Endodermal cell (in vitro differentiated cells): ENCODE data around the gene FAM89A. TPM values are rescaled to one million over a fixed set of nuclear protein-coding genes. Genes with fewer than 3 reads are reported as not detected.

ENCODE experiments used
- DNase-seq: peaks from one replicate; pipeline ENCODE4 v3.0.0-alpha.2; 2017
- H3K27ac ChIP-seq: 2 replicates; pipeline ENCODE4 v1.5.1; 2013; ENCODE audit warnings: mild to moderate bottlenecking, low read depth, low read length, moderate library complexity
- H3K27me3 ChIP-seq: 2 replicates; pipeline ENCODE4 v1.6.1; 2013; ENCODE audit warnings: mild to moderate bottlenecking, low read length, moderate library complexity; ENCODE audit not compliant: insufficient read depth, control insufficient read depth, poor library complexity, severe bottlenecking
- H3K36me3 ChIP-seq: 2 replicates; pipeline ENCODE4 v1.7.0; 2013; ENCODE audit warnings: mild to moderate bottlenecking, low read length, moderate library complexity; ENCODE audit not compliant: control insufficient read depth, insufficient read depth
- H3K4me1 ChIP-seq: one replicate; pipeline ENCODE4 v1.7.0; 2013; ENCODE audit warnings: low read length; ENCODE audit not compliant: control insufficient read depth, insufficient read depth
- H3K4me3 ChIP-seq: 2 replicates; pipeline ENCODE4 v1.5.1; 2013; ENCODE audit warnings: mild to moderate bottlenecking, low read length, moderate library complexity
- H3K9ac ChIP-seq: 2 replicates; pipeline ENCODE4 v1.6.1; 2013; ENCODE audit warnings: mild to moderate bottlenecking, low read length, moderate library complexity; ENCODE audit not compliant: poor library complexity, severe bottlenecking; ENCODE audit errors: extremely low read depth
- H3K9me3 ChIP-seq: 2 replicates; pipeline ENCODE4 v1.6.1; 2013; ENCODE audit warnings: mild to moderate bottlenecking, low read length, moderate library complexity; ENCODE audit not compliant: control insufficient read depth
- H3K27ac Mint-ChIP-seq: 2 replicates; pipeline ENCODE4 v1.8.0; 2020; ENCODE audit warnings: mixed read lengths
- H3K27me3 Mint-ChIP-seq: 2 replicates; pipeline ENCODE4 v1.8.0; 2021; ENCODE audit warnings: mild to moderate bottlenecking, mixed read lengths; ENCODE audit not compliant: insufficient read depth
- H3K36me3 Mint-ChIP-seq: 2 replicates; pipeline ENCODE4 v1.8.0; 2020; ENCODE audit warnings: low read depth, mixed read lengths
- H3K4me1 Mint-ChIP-seq: 2 replicates; pipeline ENCODE4 v1.8.0; 2020; ENCODE audit warnings: mixed read lengths
- H3K4me3 Mint-ChIP-seq: 2 replicates; pipeline ENCODE4 v1.8.0; 2020; ENCODE audit warnings: mild to moderate bottlenecking, moderate library complexity, mixed read lengths
- H3K9me3 Mint-ChIP-seq: 2 replicates; pipeline ENCODE4 v1.8.0; 2020; ENCODE audit warnings: mild to moderate bottlenecking, mixed read lengths
- WGBS, 2 experiments: methylation state at CpG; one replicate each; pipeline versions ENCODE4 v1.1.5 to v1.1.7; 2013; ENCODE audit warnings: missing lambda C conversion rate in 2 of 2, mixed read lengths in 1 of 2; ENCODE audit not compliant: insufficient coverage in 1 of 2, insufficient read length in 1 of 2; 5-methylcytosine and 5-hydroxymethylcytosine counted together
- total RNA-seq, 2 donors: library from RNA; stranded (reverse); fragmentation: NEBNext Ultra II Directional in 1 of 2; extraction: Animal tissue kit (Norgen Biotek cat#: 25700) in 1 of 2; gene quantifications; 2 replicates in 1 of 2; 3 replicates in 1 of 2; pipeline ENCODE4 v1.2.1, GENCODE V29; 2021
- TF ChIP-seq, protein P1 (sequence below): fragments of 200-600 bp; sonication (generic); conservative IDR thresholded peaks from 2 replicates; pipeline ENCODE4 v1.5.0; 2021; ENCODE audit warnings: antibody characterized with exemption, mild to moderate bottlenecking

The FAM89A gene
- total RNA-seq, 2 donors from 2014 or later, result 55.9 to 57.7 TPM

DNA sequence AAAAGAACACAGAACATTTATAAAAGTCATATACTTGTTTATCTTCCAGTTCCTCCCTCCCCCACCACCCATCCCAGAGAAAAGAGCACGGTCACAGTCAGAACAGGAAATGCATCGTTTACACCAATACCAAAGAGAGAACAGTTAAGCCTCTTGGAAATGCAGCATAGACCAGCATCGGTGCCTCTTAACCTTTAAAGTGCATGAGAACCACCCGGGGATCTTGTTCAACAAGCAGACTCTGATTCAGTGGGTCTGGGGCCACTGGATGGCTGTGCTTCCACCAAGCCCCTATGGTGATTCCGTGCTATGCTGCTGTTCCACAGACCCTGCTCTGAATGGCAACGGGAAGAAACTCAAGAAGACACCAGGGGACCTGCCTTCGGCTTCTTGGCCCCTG is 19.2 kb downstream of the FAM89A start:
- Mint-ChIP-seq H3K36me3 (peaks cover 71% of the 10 kb centered on the region), H3K9me3 (no peaks in the 10 kb centered on the region), H3K4me1 (peaks cover 21% of the 10 kb centered on the region), H3K27me3 (peaks cover 4% of the 10 kb centered on the region), H3K27ac (no peak overlapping the region), H3K4me3 (no peak overlapping the region)
- Histone ChIP-seq H3K27ac (no peak overlapping the region), H3K4me3 (no peak overlapping the region), H3K27me3 (no peaks in the 10 kb centered on the region), H3K9me3 (no peaks in the 10 kb centered on the region), H3K9ac (no peak overlapping the region), H3K4me1 (no peaks in the 10 kb centered on the region), H3K36me3 (peaks cover 54% of the 10 kb centered on the region)
- WGBS, 2 experiments, result 54 to 63% methylated on average over 4 to 7 of the region's 7 CpGs
- peak; percentile 80 for DNase-seq
- TF ChIP-seq, protein P1, sequence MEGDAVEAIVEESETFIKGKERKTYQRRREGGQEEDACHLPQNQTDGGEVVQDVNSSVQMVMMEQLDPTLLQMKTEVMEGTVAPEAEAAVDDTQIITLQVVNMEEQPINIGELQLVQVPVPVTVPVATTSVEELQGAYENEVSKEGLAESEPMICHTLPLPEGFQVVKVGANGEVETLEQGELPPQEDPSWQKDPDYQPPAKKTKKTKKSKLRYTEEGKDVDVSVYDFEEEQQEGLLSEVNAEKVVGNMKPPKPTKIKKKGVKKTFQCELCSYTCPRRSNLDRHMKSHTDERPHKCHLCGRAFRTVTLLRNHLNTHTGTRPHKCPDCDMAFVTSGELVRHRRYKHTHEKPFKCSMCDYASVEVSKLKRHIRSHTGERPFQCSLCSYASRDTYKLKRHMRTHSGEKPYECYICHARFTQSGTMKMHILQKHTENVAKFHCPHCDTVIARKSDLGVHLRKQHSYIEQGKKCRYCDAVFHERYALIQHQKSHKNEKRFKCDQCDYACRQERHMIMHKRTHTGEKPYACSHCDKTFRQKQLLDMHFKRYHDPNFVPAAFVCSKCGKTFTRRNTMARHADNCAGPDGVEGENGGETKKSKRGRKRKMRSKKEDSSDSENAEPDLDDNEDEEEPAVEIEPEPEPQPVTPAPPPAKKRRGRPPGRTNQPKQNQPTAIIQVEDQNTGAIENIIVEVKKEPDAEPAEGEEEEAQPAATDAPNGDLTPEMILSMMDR, result no peak

- H3K4me3 Mint-ChIP-seq, result no peak overlapping the region
- H3K27ac ChIP-seq, result no peak overlapping the region
- H3K9me3 Mint-ChIP-seq, result no peaks in the 10 kb centered on the region
- WGBS, 2 experiments, result 89 to 93% methylated on average over 14 of the region's 14 CpGs
- H3K27me3 ChIP-seq, result no peaks in the 10 kb centered on the region
- TF ChIP-seq, protein P1, result peak; percentile 32
- no peak overlapping the region for H3K9ac ChIP-seq
- peaks cover 4% of the 10 kb centered on the region for H3K27me3 Mint-ChIP-seq
- H3K4me3 ChIP-seq, result no peak overlapping the region
- peaks cover 74% of the 10 kb centered on the region for H3K36me3 Mint-ChIP-seq
- no peaks in the 10 kb centered on the region for H3K4me1 ChIP-seq
- peaks cover 21% of the 10 kb centered on the region for H3K4me1 Mint-ChIP-seq
- peaks cover 57% of the 10 kb centered on the region for H3K36me3 ChIP-seq
- H3K27ac Mint-ChIP-seq, result no peak overlapping the region
- peak; percentile 61 for DNase-seq
- no peaks in the 10 kb centered on the region for H3K9me3 ChIP-seq
Observed at GRCh38 chr1:231020139-231020601, 19.9 kb downstream of the FAM89A start.

DNA sequence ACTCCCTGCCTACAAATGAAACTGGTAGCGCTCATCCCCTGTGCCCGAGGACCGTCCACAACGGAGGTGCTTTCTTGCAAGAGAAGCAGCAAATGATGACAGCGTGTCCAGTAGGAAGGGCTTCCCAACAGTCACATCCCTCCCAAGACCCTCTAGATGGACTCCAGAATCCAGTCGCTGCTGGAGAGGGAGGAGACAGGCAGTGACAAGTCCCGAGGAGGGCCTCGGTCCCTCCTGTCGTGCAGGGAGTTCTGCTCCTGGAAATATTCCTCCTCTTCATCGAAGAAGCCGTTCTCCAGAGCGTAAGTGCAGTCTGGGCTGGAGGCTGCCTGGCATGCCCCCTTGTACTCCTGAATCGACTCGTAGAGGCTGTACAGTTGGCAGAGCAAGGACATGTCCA is 20.3 kb downstream of the FAM89A start:
- peaks cover 73% of the 10 kb centered on the region for H3K36me3 Mint-ChIP-seq
- Histone ChIP-seq H3K9me3 (no peaks in the 10 kb centered on the region), H3K4me1 (no peaks in the 10 kb centered on the region), H3K27ac (no peak overlapping the region), H3K4me3 (no peak overlapping the region), H3K9ac (no peak overlapping the region), H3K36me3 (peaks cover 56% of the 10 kb centered on the region), H3K27me3 (no peaks in the 10 kb centered on the region)
- TF ChIP-seq, protein P1, result no peak
- H3K27ac Mint-ChIP-seq, result no peak overlapping the region
- WGBS, 2 experiments, result 93 to 95% methylated on average over 10 to 14 of the region's 14 CpGs
- no peaks in the 10 kb centered on the region for H3K9me3 Mint-ChIP-seq
- peak; percentile 38 for DNase-seq
- H3K4me3 Mint-ChIP-seq, result no peak overlapping the region
- peaks cover 21% of the 10 kb centered on the region for H3K4me1 Mint-ChIP-seq
- H3K27me3 Mint-ChIP-seq, result peaks cover 4% of the 10 kb centered on the region
